Mucosa of gallbladder (tissue), 1 donor: Measurements from ENCODE around the gene PHF21A. TPM values are rescaled to one million over a fixed set of nuclear protein-coding genes. Genes with fewer than 3 reads are reported as not detected.
"Not testable (repeated sequence)": the region's sequence is repeated elsewhere in the genome, so short reads cannot be mapped to it uniquely, and the experiment has no call there.

ENCODE experiments used
- DNase-seq: peaks from one replicate; pipeline ENCODE4 v3.0.0-alpha.2; 2020; ENCODE audit warnings: low spot score
- total RNA-seq: library from RNA; stranded (reverse); gene quantifications from one replicate; pipeline ENCODE4 v1.2.1, GENCODE V29; 2021
- donor health status: DM: no; HTN: no; CAD: no.

Gene PHF21A
- total RNA-seq, 1 donor from 2014 or later, result 43.8 TPM

- DNase-seq, result no peak
These were observed 216.8 kb downstream of the PHF21A start for GRCh38 chr11:45904309-45904915.

- DNase-seq, result no peak
These were observed 218.5 kb downstream of the PHF21A start for GRCh38 chr11:45902452-45903380.

GRCh38 chr11:45901626-45902025 lies 219.6 kb downstream of the PHF21A start:
- no peak for DNase-seq

- no peak for DNase-seq
These were observed 220.2 kb downstream of the PHF21A start for GRCh38 chr11:45900916-45901617.

GRCh38 chr11:45900175-45900800 lies 221.0 kb downstream of the PHF21A start:
- not testable (repeated sequence) for DNase-seq

- DNase-seq, result peak; percentile 63
These were observed 221.6 kb downstream of the PHF21A start for GRCh38 chr11:45899448-45900174.

GRCh38 chr11:45899086-45899447 lies 222.2 kb downstream of the PHF21A start:
- no peak for DNase-seq

GRCh38 chr11:45897556-45897955 lies 223.7 kb downstream of the PHF21A start:
- DNase-seq, result no peak

GRCh38 chr11:45896422-45896984 lies 224.8 kb downstream of the PHF21A start:
- DNase-seq, result no peak

- no peak for DNase-seq
These were observed 225.5 kb downstream of the PHF21A start for GRCh38 chr11:45895553-45896259.

- no peak for DNase-seq
These were observed 226.6 kb downstream of the PHF21A start for GRCh38 chr11:45894555-45895247.

GRCh38 chr11:45892856-45893255 lies 228.4 kb downstream of the PHF21A start:
- no peak for DNase-seq

- DNase-seq, result no peak
These were observed 230.2 kb downstream of the PHF21A start for GRCh38 chr11:45890886-45891550.

GRCh38 chr11:45889966-45890365 lies 231.3 kb downstream of the PHF21A start:
- DNase-seq, result no peak

GRCh38 chr11:45889555-45889954 lies 231.7 kb downstream of the PHF21A start:
- no peak for DNase-seq

- DNase-seq, result no peak
These were observed 233.7 kb downstream of the PHF21A start for GRCh38 chr11:45887587-45887986.

- no peak for DNase-seq
These were observed 234.3 kb downstream of the PHF21A start for GRCh38 chr11:45886816-45887520.

GRCh38 chr11:45885921-45886721 lies 235.1 kb downstream of the PHF21A start:
- no peak for DNase-seq
